ENCODE data around the gene PCBP4.
"Not testable (repeated sequence)": the region's sequence is repeated elsewhere in the genome, so short reads cannot be mapped to it uniquely, and the experiment has no call there.

The PCBP4 gene

GRCh38 chr3:51933471-51934138, 33.6 kb downstream of the PCBP4 start:
- DNase-seq (ENCODE audit: low read depth), result no peak
- no peak for TF ChIP-seq CTCF (IDR thresholded peaks at IDR 0.05; ENCODE audit: low read length, missing control alignments)
- H3K4me3 ChIP-seq (replicated peaks; ENCODE audit: low read depth, low read length), result no peak overlapping the region

GRCh38 chr3:51932471-51933370, 34.5 kb downstream of the PCBP4 start:
- no peak overlapping the region for H3K4me3 ChIP-seq (replicated peaks; ENCODE audit: low read depth, low read length)
- no peak for DNase-seq (ENCODE audit: low read depth)
- TF ChIP-seq CTCF (IDR thresholded peaks at IDR 0.05; ENCODE audit: low read length, missing control alignments), result no peak

- no peak overlapping the region for H3K4me3 ChIP-seq (replicated peaks; ENCODE audit: low read depth, low read length)
- no peak for TF ChIP-seq CTCF (IDR thresholded peaks at IDR 0.05; ENCODE audit: low read length, missing control alignments)
- DNase-seq (ENCODE audit: low read depth), result no peak
Measured at GRCh38 chr3:51931756-51932155, 35.5 kb downstream of the PCBP4 start.

- no peak overlapping the region for H3K4me3 ChIP-seq (replicated peaks; ENCODE audit: low read depth, low read length)
- no peak for TF ChIP-seq CTCF (IDR thresholded peaks at IDR 0.05; ENCODE audit: low read length, missing control alignments)
- no peak for DNase-seq (ENCODE audit: low read depth)
Measured at GRCh38 chr3:51930439-51930838, 36.8 kb downstream of the PCBP4 start.

GRCh38 chr3:51929420-51930003, 37.7 kb downstream of the PCBP4 start:
- no peak for TF ChIP-seq CTCF (IDR thresholded peaks at IDR 0.05; ENCODE audit: low read length, missing control alignments)
- DNase-seq (ENCODE audit: low read depth), result no peak

GRCh38 chr3:51928981-51929380, 38.3 kb downstream of the PCBP4 start:
- DNase-seq (ENCODE audit: low read depth); H3K4me3 ChIP-seq (replicated peaks; ENCODE audit: low read depth, low read length): not testable (repeated sequence)

More at GRCh38 chr3:51929420-51930003, 37.7 kb downstream of the PCBP4 start:
- H3K4me3 ChIP-seq (replicated peaks; ENCODE audit: low read depth, low read length), result no peak overlapping the region

- no peak overlapping the region for H3K4me3 ChIP-seq (replicated peaks; ENCODE audit: low read depth, low read length)
- no peak for DNase-seq (ENCODE audit: low read depth)
- no peak for TF ChIP-seq CTCF (IDR thresholded peaks at IDR 0.05; ENCODE audit: low read length, missing control alignments)
Measured at GRCh38 chr3:51928438-51928837, 38.8 kb downstream of the PCBP4 start.
